Measurements from ENCODE around the gene LRP11. TPM values are rescaled to one million over a fixed set of nuclear protein-coding genes. Genes with fewer than 3 reads are reported as not detected.

Gene LRP11
- total and polyA plus RNA-seq, 2 of the 13 experiments (the other 11 are each of a cell fraction or from before 2014, with no cell fraction given): 32.4 to 48.9 TPM

DNA sequence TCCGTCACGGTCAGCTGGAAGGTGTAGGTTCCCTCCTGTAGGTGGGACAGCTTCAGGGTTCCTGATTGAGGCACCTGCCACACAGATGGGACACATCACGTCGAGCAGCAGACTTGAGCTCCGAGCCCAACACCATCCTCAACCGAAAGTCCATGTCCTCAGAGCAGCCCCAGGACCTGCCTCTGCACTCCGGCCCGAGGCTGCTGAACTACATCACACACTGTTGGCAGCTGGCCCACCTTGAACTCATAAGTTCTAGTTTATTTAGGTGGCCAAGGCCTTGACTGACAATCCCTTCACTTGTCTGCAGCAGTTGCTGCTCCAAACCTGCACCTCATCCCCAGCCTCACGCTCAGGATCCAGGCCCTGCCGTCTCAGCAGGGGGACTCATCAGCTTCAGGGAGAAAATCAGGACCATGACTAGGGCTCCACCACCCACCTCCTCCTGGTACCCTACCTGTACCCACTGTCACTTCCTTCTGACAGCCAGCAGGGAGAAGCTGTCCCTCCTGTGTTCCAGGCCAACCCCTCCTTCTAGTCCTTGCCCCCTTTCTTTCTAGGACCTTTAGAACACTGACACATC lies 21.0 kb downstream of the LRP11 start (continued):
- TF ChIP-seq GABPA (IDR thresholded peaks at IDR 0.05; ENCODE audit: low read depth, low read length): no peak
- no peak for TF ChIP-seq GABPA (CRISPR knock-in tag; IDR thresholded peaks at IDR 0.05; ENCODE audit: low read depth)
- TF ChIP-seq ZNF879 (CRISPR knock-in tag; IDR thresholded peaks at IDR 0.05): no peak
- TF ChIP-seq, protein P1, sequence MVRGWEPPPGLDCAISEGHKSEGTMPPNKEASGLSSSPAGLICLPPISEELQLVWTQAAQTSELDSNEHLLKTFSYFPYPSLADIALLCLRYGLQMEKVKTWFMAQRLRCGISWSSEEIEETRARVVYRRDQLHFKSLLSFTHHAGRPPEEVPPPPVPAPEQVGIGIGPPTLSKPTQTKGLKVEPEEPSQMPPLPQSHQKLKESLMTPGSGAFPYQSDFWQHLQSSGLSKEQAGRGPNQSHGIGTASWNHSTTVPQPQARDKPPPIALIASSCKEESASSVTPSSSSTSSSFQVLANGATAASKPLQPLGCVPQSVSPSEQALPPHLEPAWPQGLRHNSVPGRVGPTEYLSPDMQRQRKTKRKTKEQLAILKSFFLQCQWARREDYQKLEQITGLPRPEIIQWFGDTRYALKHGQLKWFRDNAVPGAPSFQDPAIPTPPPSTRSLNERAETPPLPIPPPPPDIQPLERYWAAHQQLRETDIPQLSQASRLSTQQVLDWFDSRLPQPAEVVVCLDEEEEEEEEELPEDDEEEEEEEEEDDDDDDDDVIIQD (CRISPR knock-in tag; IDR thresholded peaks at IDR 0.05; ENCODE audit: low read depth): no peak
- no peak for TF ChIP-seq MLLT10 (CRISPR knock-in tag; IDR thresholded peaks at IDR 0.05)
- no peak for TF ChIP-seq CC2D1A (CRISPR knock-in tag; IDR thresholded peaks at IDR 0.05)
- TF ChIP-seq, protein P2, sequence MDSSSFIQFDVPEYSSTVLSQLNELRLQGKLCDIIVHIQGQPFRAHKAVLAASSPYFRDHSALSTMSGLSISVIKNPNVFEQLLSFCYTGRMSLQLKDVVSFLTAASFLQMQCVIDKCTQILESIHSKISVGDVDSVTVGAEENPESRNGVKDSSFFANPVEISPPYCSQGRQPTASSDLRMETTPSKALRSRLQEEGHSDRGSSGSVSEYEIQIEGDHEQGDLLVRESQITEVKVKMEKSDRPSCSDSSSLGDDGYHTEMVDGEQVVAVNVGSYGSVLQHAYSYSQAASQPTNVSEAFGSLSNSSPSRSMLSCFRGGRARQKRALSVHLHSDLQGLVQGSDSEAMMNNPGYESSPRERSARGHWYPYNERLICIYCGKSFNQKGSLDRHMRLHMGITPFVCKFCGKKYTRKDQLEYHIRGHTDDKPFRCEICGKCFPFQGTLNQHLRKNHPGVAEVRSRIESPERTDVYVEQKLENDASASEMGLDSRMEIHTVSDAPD (CRISPR knock-in tag; IDR thresholded peaks at IDR 0.05): no peak
- TF ChIP-seq MXD4 (CRISPR knock-in tag; IDR thresholded peaks at IDR 0.05): no peak
- no peak for TF ChIP-seq TBL1XR1 (IDR thresholded peaks at IDR 0.05; ENCODE audit: borderline replicate concordance, low read length, partially characterized antibody)
- TF ChIP-seq ZNF589 (CRISPR knock-in tag; conservative IDR thresholded peaks at IDR 0.05): no peak
- TF ChIP-seq EHMT2 (IDR thresholded peaks at IDR 0.05; ENCODE audit: borderline replicate concordance, low read depth, low read length): no peak
- TF ChIP-seq, protein P3, sequence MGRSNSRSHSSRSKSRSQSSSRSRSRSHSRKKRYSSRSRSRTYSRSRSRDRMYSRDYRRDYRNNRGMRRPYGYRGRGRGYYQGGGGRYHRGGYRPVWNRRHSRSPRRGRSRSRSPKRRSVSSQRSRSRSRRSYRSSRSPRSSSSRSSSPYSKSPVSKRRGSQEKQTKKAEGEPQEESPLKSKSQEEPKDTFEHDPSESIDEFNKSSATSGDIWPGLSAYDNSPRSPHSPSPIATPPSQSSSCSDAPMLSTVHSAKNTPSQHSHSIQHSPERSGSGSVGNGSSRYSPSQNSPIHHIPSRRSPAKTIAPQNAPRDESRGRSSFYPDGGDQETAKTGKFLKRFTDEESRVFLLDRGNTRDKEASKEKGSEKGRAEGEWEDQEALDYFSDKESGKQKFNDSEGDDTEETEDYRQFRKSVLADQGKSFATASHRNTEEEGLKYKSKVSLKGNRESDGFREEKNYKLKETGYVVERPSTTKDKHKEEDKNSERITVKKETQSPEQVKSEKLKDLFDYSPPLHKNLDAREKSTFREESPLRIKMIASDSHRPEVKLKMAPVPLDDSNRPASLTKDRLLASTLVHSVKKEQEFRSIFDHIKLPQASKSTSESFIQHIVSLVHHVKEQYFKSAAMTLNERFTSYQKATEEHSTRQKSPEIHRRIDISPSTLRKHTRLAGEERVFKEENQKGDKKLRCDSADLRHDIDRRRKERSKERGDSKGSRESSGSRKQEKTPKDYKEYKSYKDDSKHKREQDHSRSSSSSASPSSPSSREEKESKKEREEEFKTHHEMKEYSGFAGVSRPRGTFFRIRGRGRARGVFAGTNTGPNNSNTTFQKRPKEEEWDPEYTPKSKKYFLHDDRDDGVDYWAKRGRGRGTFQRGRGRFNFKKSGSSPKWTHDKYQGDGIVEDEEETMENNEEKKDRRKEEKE (IDR thresholded peaks at IDR 0.05): no peak
